Neural cell (in vitro differentiated cells): Measurements from ENCODE around the gene BCCIP. TPM values are rescaled to one million over a fixed set of nuclear protein-coding genes. Genes with fewer than 3 reads are reported as not detected.

Source experiments
- H2AFZ ChIP-seq: fragments of 200-600, 300-800 bp; sonication (generic), shearing (Covaris generic); 2 replicates; pipeline ENCODE4 v1.6.0; 2014; ENCODE audit warnings: low read depth, mild to moderate bottlenecking, antibody characterized with exemption, low read length, moderate library complexity
- H3F3A ChIP-seq: fragments of 200-600 bp; shearing (Covaris generic); 2 replicates; pipeline ENCODE4 v1.6.1; 2016; ENCODE audit warnings: mild to moderate bottlenecking, moderate library complexity, mixed read lengths, antibody characterized with exemption, low read length; ENCODE audit not compliant: insufficient read depth, poor library complexity, severe bottlenecking
- H3K27ac ChIP-seq: fragments of 200-600, 300-800 bp; sonication (generic), shearing (Covaris generic); 2 replicates; pipeline ENCODE4 v1.5.1; 2014; ENCODE audit warnings: mild to moderate bottlenecking, low read length, moderate library complexity
- H3K27me3 ChIP-seq: fragments of 300-800, 200-600 bp; sonication (generic), shearing (Covaris generic); 2 replicates; pipeline ENCODE4 v1.6.0; 2014; ENCODE audit warnings: mild to moderate bottlenecking, low read depth, low read length, moderate library complexity; ENCODE audit not compliant: insufficient read depth
- H3K36me3 ChIP-seq: fragments of 300-800, 200-600 bp; sonication (generic), shearing (Covaris generic); 2 replicates; pipeline ENCODE4 v1.5.1; 2014; ENCODE audit warnings: mild to moderate bottlenecking, antibody characterized with exemption, low read length, moderate library complexity; ENCODE audit not compliant: insufficient read depth
- H3K4me2 ChIP-seq: fragments of 300-800, 200-600 bp; sonication (generic), shearing (Covaris generic); 2 replicates; pipeline ENCODE4 v1.6.0; 2014; ENCODE audit warnings: mild to moderate bottlenecking, low read length
- H3K4me3 ChIP-seq: fragments of 300-800, 200-600 bp; sonication (generic), shearing (Covaris generic); 2 replicates; pipeline ENCODE4 v1.5.1; 2014; ENCODE audit warnings: mild to moderate bottlenecking, low read length, moderate library complexity
- H3K79me2 ChIP-seq: fragments of 200-600 bp; shearing (Covaris generic); replicated peaks from 2 replicates; pipeline ENCODE4 v1.6.0; 2014; ENCODE audit warnings: mild to moderate bottlenecking, low read length, moderate library complexity; ENCODE audit not compliant: insufficient read depth
- H3K9ac ChIP-seq: fragments of 300-800, 200-600 bp; sonication (generic), shearing (Covaris generic); 2 replicates; pipeline ENCODE4 v1.6.1; 2016; ENCODE audit warnings: mild to moderate bottlenecking, low read length, mixed read lengths
- H3K9me2 ChIP-seq: fragments of 200-600 bp; shearing (Covaris generic); 2 replicates; pipeline ENCODE4 v1.6.1; 2016; ENCODE audit warnings: mild to moderate bottlenecking, low read length, mixed read lengths; ENCODE audit not compliant: insufficient read depth
- H3K9me3 ChIP-seq: fragments of 200-600, 300-800 bp; sonication (generic), shearing (Covaris generic); 2 replicates; pipeline ENCODE4 v1.6.1; 2016; ENCODE audit warnings: mild to moderate bottlenecking, mixed run types, low read length, moderate library complexity, mixed read lengths
- H4K20me1 ChIP-seq: fragments of 200-600 bp; shearing (Covaris generic); 2 replicates; pipeline ENCODE4 v1.6.1; 2016; ENCODE audit warnings: mild to moderate bottlenecking, mixed run types; ENCODE audit not compliant: insufficient read depth
- CTCF ChIP-seq: fragments of 450-650 bp; IDR thresholded peaks from 2 replicates; pipeline ENCODE4 v1.5.1; 2014; ENCODE audit warnings: antibody characterized with exemption, mild to moderate bottlenecking, moderate library complexity; ENCODE audit not compliant: poor library complexity, severe bottlenecking
- EP300 ChIP-seq: fragments of 450-650 bp; conservative IDR thresholded peaks from 2 replicates; pipeline ENCODE4 v1.6.1; 2014; ENCODE audit warnings: antibody characterized with exemption, mild to moderate bottlenecking, moderate library complexity; ENCODE audit not compliant: poor library complexity, severe bottlenecking
- EZH2 ChIP-seq: fragments of 200-600, 300-800 bp; shearing (Covaris generic), sonication (generic); IDR thresholded peaks from 2 replicates; pipeline ENCODE4 v1.6.1; 2014; ENCODE audit warnings: antibody characterized with exemption, low read length, borderline replicate concordance, mild to moderate bottlenecking; ENCODE audit not compliant: insufficient read depth, poor library complexity, severe bottlenecking
- MXI1 ChIP-seq: fragments of 450-650 bp; conservative IDR thresholded peaks from 2 replicates; pipeline ENCODE4 v1.6.1; 2014; ENCODE audit warnings: antibody characterized with exemption, mild to moderate bottlenecking; ENCODE audit not compliant: poor library complexity, severe bottlenecking
- POLR2AphosphoS5 ChIP-seq: IDR thresholded peaks from 2 replicates; pipeline ENCODE4 v1.6.1; 2012
- RAD21 ChIP-seq: fragments of 450-650 bp; conservative IDR thresholded peaks from 2 replicates; pipeline ENCODE4 v1.6.1; 2014; ENCODE audit warnings: antibody characterized with exemption, mild to moderate bottlenecking, moderate library complexity
- REST ChIP-seq: IDR thresholded peaks from 2 replicates; pipeline ENCODE4 v1.6.1; 2012; ENCODE audit warnings: borderline replicate concordance
- SMC3 ChIP-seq: fragments of 450-650 bp; conservative IDR thresholded peaks from 2 replicates; pipeline ENCODE4 v1.6.1; 2014; ENCODE audit warnings: antibody characterized with exemption, mild to moderate bottlenecking, moderate library complexity; ENCODE audit not compliant: poor library complexity
- TAF1 ChIP-seq: IDR thresholded peaks from 2 replicates; pipeline ENCODE4 v1.6.1; 2012; ENCODE audit warnings: low read depth
- polyA plus RNA-seq: library from polyadenylated mRNA; depleted of rRNA; stranded (reverse); fragments of >200 nt; gene quantifications from 2 replicates; pipeline ENCODE4 v1.2.3, GENCODE V29; 2014

BCCIP gene
- polyA plus RNA-seq, 1 donor from 2014 or later, result 95.8 TPM

GRCh38 chr10:125783957-125784356, 39.4 kb upstream of the BCCIP start:
- Histone ChIP-seq H3K27me3 (no peaks in the 10 kb centered on the region), H3K4me2 (no peak overlapping the region), H4K20me1 (no peaks in the 10 kb centered on the region), H2AFZ (no peak overlapping the region), H3K36me3 (no peaks in the 10 kb centered on the region), H3K9ac (no peak overlapping the region), H3K27ac (no peak overlapping the region), H3F3A (no peaks in the 10 kb centered on the region), H3K4me3 (no peak overlapping the region), H3K79me2 (no peaks in the 10 kb centered on the region), H3K9me2 (no peaks in the 10 kb centered on the region), H3K9me3 (no peaks in the 10 kb centered on the region)
- no peak for TF ChIP-seq RAD21
- no peak for TF ChIP-seq POLR2AphosphoS5
- no peak for TF ChIP-seq SMC3
- TF ChIP-seq EZH2, result no peak

- TF ChIP-seq EP300, result no peak
- no peak for TF ChIP-seq POLR2AphosphoS5
- no peak for TF ChIP-seq REST
- no peak for TF ChIP-seq MXI1
- no peak for TF ChIP-seq CTCF
- TF ChIP-seq EZH2, result no peak
- no peak for TF ChIP-seq SMC3
- TF ChIP-seq TAF1, result no peak
- TF ChIP-seq RAD21, result no peak
- H4K20me1 ChIP-seq, result no peaks in the 10 kb centered on the region
- H3K4me3 ChIP-seq, result no peak overlapping the region
- no peaks in the 10 kb centered on the region for H3K79me2 ChIP-seq
- H2AFZ ChIP-seq, result no peak overlapping the region
- H3K9ac ChIP-seq, result no peak overlapping the region
- H3K27me3 ChIP-seq, result no peaks in the 10 kb centered on the region
- no peaks in the 10 kb centered on the region for H3K9me3 ChIP-seq
- no peaks in the 10 kb centered on the region for H3K9me2 ChIP-seq
- H3F3A ChIP-seq, result no peaks in the 10 kb centered on the region
- no peaks in the 10 kb centered on the region for H3K36me3 ChIP-seq
- H3K4me2 ChIP-seq, result no peak overlapping the region
- no peak overlapping the region for H3K27ac ChIP-seq
Measured at GRCh38 chr10:125785791-125786190, 37.6 kb upstream of the BCCIP start.
